Subcutaneous abdominal adipose tissue (tissue), 5 donors: ENCODE results near the gene PYGO2.

Experiments
- H3K27ac ChIP-seq: one replicate; pipeline ENCODE4 v1.7.0; 2013; ENCODE audit warnings: low read depth, mild to moderate bottlenecking, inconsistent platforms, low read length, moderate library complexity
- H3K27me3 ChIP-seq, 5 donors: one replicate each; pipeline ENCODE4 v1.7.0; 2013; ENCODE audit warnings: low read length in 5 of 5, inconsistent platforms in 1 of 5; ENCODE audit not compliant: control insufficient read depth in 5 of 5, insufficient read depth in 4 of 5
- H3K36me3 ChIP-seq, 5 donors: one replicate each; pipeline ENCODE4 v1.7.0; 2013; ENCODE audit warnings: low read length in 5 of 5; ENCODE audit not compliant: control insufficient read depth in 5 of 5, insufficient read depth in 5 of 5
- H3K4me1 ChIP-seq, 5 donors: one replicate each; pipeline ENCODE4 v1.7.0; 2013; ENCODE audit warnings: low read length in 5 of 5, mild to moderate bottlenecking in 3 of 5, moderate library complexity in 1 of 5; ENCODE audit not compliant: control insufficient read depth in 5 of 5, insufficient read depth in 5 of 5
- H3K4me3 ChIP-seq, 5 donors: one replicate each; pipeline ENCODE4 v1.7.0; 2013; ENCODE audit warnings: low read length in 5 of 5, low read depth in 1 of 5
- H3K9ac ChIP-seq, 5 donors: one replicate each; pipeline ENCODE4 v1.7.0; 2013; ENCODE audit warnings: low read length in 5 of 5, mild to moderate bottlenecking in 4 of 5, moderate library complexity in 3 of 5
- H3K9me3 ChIP-seq, 5 donors: one replicate each; pipeline ENCODE4 v1.7.0; 2013; ENCODE audit warnings: low read length in 5 of 5; ENCODE audit not compliant: control insufficient read depth in 5 of 5
- donor health status: healthy.
- donor health status: healthy.
- donor health status: healthy.
- donor health status: healthy.
- donor health status: healthy.

PYGO2 gene

DNA sequence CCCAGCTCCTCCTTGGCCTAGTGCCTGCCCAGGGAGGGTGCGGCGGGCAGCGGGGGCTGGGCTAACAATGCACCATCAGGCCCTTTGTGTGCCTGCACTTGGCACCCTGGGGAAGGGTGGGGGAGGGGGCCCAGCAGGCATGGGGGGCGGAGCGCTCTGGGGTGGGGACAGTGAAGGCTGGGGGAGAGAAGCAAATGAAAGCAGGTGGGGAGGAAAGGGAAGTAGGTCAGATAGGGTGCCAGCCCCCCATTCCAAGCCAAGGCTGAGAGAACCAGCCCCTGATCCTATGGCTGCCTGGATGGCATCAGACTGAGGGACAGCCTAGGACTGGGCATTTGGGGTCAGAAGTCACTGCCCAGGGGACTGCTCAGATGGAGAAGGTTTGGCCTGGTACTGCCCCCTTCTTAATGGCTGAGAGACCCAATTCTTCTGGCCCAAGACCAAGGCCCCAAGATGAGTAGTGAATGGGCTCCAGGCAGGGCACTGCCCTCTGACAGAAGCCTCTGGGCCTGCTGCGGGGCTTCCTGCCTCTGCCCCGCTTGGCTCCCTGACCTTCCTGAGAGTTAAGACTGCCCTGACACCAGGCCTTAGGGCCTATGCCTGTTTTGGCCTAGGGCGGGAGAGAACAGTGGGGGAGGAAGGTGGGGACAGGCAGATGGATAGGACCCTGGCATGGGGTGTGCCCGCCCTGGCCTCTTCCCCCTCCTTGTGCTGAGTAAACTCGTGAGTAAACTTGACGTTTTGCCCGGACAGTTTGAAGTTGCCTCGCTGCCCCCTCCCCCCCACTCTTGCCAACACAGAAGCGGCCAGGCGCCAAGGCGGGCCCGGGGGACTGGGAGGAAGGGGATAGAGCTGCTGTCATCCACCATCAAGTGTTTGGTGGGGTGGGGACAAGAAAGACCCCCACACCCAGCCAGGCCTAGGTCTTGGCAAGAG is 43.8 kb upstream of the PYGO2 start:
- Histone ChIP-seq H3K9me3 (no peaks in the 10 kb centered on the region), H3K4me1 (peaks cover 5 to 83% (median 75%) of the 10 kb centered on the region in 5 donors), H3K4me3 (peak overlapping the region; percentile 22 to 99 (median 96)), H3K36me3 (no peaks in the 10 kb centered on the region), H3K27me3 (no peaks in the 10 kb centered on the region), H3K9ac (peak overlapping the region; percentile 82 to 97 (median 93)), H3K27ac (peak overlapping the region; percentile 97)

DNA sequence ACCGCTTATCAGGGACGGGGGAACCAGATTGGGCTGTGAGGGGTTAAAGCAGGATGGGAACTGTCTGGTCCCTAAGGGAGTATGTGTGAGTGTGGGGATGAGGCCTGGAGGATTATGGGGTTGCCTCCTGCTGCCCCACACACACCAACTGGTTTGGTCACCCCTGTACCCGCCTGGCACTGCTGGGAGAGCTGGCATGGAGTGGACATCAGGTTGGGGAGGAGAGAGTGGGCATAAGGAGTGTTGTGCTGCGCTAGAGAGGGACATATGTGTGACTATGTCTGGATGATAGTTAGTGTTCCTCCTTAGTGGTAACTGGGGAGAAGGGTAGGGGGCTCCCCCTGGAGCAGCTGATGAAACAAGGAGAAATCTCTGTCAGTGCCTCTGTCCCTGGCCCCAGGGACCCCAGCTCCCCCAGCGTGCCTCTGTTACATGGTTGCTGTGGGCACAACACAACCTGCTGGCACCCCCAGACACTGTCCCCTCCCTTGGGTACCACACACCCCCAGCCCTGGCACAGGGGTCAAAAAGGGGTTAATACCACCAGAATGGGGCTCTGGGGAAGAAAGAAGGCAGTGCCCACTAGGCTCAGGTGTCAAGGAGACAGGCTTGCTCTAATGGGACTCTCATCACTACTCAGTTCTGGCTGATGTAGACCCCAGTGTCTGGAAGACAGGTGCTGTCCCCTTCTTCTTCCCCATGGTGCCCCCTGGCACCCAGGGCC is 42.9 kb upstream of the PYGO2 start:
- Histone ChIP-seq H3K9ac (peak overlapping the region; percentile 82 to 97 (median 93)), H3K4me1 (peaks cover 5 to 83% (median 75%) of the 10 kb centered on the region in 5 donors), H3K4me3 (peak overlapping the region; percentile 88 to 99 (median 97)), H3K27me3 (no peaks in the 10 kb centered on the region), H3K9me3 (no peaks in the 10 kb centered on the region), H3K36me3 (no peaks in the 10 kb centered on the region), H3K27ac (peak overlapping the region; percentile 97)

DNA sequence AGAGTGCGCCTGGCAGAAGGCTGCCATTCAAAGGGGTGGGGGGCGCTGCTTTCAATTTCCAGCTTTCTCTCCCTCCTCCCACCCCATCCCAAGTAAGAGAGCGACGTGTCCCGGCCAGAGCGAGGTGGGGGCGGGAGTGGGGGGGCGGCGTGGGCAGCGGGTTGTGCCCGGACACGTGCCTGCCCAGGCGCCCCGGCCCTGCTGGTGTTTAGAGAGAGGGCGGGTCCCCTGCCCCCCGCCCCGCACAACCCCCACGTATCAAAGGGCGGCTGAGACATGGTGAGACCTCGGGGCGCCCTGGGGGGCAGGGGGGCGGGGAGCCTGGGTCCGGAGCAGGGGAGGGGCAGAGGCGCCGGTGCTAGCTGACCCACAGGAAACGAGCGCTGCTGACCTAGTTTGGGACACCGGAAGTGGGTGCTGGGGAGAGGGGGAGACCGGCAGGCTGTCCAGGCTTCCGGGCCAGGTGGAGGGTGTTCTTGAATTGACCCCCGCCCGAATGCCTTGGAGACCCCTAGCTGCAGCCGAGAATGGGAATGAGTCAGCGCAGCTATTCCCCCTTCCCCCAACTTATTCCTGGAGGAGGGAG is 42.3 kb upstream of the PYGO2 start:
- Histone ChIP-seq H3K4me1 (peaks cover 7 to 83% (median 75%) of the 10 kb centered on the region in 5 donors), H3K27me3 (no peaks in the 10 kb centered on the region), H3K27ac (peak overlapping the region; percentile 97), H3K9me3 (no peaks in the 10 kb centered on the region), H3K9ac (peak overlapping the region; percentile 89 to 97 (median 93)), H3K36me3 (no peaks in the 10 kb centered on the region), H3K4me3 (peak overlapping the region; percentile 96 to 99 (median 97))

DNA sequence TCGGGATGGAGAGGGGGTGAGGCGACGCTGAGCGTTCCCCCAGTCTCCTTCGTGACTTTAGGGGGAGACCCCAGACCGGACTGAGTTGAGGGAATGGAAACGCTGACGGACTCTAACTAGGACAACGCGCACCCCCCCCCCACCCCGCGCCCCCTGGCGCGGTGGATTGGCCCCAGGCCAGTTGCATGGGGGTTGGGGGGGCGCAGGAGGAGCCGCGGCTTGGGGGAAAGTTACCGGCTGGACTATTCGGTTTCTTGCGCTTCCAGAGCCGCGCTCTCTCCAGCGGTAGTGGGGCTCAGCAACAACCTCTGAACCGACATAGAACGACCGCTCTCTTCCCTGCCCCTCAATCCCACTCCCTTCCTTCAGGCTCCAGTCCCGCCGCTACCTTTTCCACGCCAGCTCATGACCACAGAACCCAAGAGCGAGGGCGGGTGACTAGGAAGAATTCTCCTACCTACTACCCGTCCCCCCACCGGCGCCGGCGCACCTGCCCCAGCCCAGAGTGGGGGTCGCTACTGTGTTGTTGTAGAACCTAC is 41.7 kb upstream of the PYGO2 start:
- Histone ChIP-seq H3K36me3 (no peaks in the 10 kb centered on the region), H3K9me3 (no peaks in the 10 kb centered on the region), H3K27me3 (no peaks in the 10 kb centered on the region), H3K27ac (peak overlapping the region; percentile 97), H3K9ac (peak overlapping the region; percentile 89 to 97 (median 93)), H3K4me3 (peak overlapping the region; percentile 96 to 99 (median 97)), H3K4me1 (peaks cover 7 to 81% (median 73%) of the 10 kb centered on the region in 5 donors)

DNA sequence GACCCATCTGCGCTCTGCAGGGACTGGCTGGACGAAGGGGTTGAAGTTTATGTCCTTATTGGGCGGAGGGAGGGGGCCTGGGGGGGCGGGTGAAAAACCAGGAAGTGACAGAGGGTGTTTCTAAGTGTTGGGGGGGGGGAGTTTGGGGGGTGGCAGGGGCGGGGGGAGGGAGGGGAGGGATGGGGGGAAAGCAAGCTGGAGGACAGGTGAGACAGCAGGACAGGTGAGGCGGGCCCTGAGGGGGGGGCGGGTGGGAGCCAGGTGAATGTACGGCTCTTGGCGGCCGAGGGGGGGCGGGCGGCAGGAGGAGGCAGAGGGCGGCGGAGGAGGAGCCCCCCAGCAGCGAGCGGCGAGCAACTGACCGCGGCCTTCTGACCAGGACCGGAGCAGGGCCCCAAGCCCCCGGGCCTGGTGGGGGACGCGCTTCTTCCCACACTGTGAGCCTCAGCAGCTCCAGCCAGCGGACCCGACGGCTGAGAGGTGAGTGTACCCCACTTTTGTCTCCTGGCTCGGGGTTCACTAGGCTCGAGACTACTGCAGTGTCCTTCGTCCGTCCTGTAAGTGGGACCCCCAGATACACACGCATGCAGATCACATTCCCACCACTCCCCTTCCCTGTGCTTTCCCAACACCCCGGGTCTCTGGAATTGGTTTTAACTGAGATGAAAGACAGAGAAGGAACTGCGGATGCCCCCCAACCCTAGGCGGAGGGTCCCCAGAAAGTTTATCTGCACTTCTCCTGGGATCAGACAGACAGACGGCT is 41.1 kb upstream of the PYGO2 start, which contains the start of gene ZBTB7B:
Gene ZBTB7B (plus strand): TSS at position 339 of the 763 bp plus-strand sequence. CDS start 11,859 bp downstream, outside the sequence.
- Histone ChIP-seq H3K27me3 (no peaks in the 10 kb centered on the region), H3K36me3 (no peaks in the 10 kb centered on the region), H3K9ac (peak within 1 kb of the TSS; percentile 89 to 97 (median 93)), H3K27ac (peak within 1 kb of the TSS; percentile 97), H3K4me1 (peaks cover 7 to 81% (median 67%) of the 10 kb centered on the region in 5 donors), H3K4me3 (peak within 1 kb of the TSS; percentile 96 to 99 (median 97)), H3K9me3 (no peaks in the 10 kb centered on the region)

DNA sequence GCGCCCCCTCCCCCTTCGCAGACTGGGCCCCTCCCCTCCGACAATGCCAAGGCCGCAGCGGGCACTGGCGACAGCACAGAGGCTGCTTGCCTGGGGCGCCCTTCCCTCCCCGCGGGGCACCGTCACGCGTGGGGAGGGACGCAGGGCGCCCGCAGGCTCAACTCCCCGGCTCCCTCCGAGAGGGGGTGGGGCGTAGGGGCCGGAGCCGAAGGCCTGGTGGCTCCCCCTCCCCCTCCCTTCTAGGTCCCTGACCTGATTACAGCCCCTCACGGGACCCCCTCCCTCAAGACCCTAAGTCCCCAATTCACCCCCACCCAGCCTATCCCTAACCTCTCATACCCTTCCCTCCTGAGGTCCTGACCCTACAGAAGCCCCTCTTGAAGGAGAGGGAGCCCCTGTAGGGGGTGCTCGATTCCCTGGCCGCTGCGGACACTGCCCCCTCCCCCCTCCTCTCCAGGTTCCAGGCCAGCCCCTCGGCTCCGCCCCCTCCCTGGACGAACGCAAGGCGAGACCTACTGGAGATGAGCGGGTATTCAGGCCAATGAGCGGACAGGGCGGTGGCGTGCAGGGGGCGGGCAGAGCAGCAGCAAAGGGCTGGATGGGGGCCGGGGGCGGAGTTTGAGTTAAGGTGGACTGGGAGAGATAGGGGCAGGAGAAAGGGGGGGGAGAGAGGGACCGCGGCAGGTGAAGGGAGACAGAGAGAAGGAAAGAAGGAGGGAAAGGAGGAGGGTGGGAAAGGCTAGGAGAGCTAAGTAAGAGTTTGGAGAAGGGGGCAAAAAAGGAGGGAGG is 40.3 kb upstream of the PYGO2 start:
- H3K27ac ChIP-seq = peak overlapping the region; percentile 97
- H3K36me3 ChIP-seq = no peaks in the 10 kb centered on the region
- peaks cover 6 to 79% (median 61%) of the 10 kb centered on the region in 5 donors for H3K4me1 ChIP-seq
- no peaks in the 10 kb centered on the region for H3K9me3 ChIP-seq
- peak overlapping the region; percentile 11 to 91 (median 82) for H3K9ac ChIP-seq
- no peaks in the 10 kb centered on the region for H3K27me3 ChIP-seq
- H3K4me3 ChIP-seq = peak overlapping the region; percentile 77 to 97 (median 81)

DNA sequence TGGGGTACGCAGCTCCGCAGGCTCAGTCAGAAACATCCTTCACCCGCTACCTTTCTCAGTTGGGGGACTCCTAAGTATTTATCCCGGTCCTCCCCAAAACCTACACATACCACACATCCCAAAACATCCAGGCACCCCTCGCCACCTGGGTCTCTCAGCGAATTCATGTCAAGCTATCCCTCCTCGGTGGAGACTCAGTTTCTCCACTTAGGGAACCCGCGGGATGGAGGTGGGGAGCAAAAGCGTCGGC is 39.8 kb upstream of the PYGO2 start:
- Histone ChIP-seq H3K4me3 (peak overlapping the region; percentile 77 to 97 (median 78)), H3K4me1 (peaks cover 5 to 74% (median 56%) of the 10 kb centered on the region in 5 donors)

DNA sequence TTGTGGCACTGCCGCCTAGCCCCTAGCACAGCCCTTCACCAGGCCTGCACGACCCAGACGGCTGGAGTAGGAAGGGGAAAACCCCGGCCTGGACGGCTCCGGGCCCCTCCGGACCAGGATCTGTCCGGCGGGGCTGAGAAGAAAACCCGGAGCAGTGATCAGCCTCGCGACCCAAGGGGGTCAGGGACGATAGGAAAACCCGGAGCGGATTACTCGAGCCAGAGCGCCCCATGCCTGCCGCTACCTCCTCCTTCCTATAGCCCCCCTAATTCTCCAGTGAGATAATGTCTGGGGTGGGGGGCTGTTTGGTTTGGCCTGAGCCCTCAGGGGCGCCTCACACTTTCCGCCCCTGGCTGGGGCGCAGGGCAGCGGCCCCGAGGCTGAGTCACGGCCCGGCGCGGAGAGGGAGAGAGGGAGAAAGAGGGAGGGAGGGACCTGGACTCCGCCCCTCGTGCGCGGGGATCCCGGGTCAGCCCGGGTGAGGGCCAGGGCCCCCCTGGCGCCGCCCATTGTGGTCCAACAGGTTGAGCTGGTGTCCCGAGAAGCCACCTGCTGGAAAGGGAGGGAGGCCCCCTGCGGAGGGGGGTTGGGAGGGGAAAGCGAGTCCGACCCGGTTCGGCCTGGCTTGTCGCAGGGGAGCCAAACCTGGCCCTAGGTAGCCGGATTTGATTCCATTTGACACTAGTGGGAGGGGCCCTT is 39.3 kb upstream of the PYGO2 start:
- H3K36me3 ChIP-seq = no peaks in the 10 kb centered on the region
- peaks cover 5 to 69% (median 53%) of the 10 kb centered on the region in 5 donors for H3K4me1 ChIP-seq
- no peaks in the 10 kb centered on the region for H3K27me3 ChIP-seq
- H3K9ac ChIP-seq = peak overlapping the region; percentile 11 to 91 (median 82)
- H3K9me3 ChIP-seq = no peaks in the 10 kb centered on the region
- H3K27ac ChIP-seq = peak overlapping the region; percentile 97
- peak overlapping the region; percentile 77 to 97 (median 78) for H3K4me3 ChIP-seq

More for the DNA sequence above, 39.8 kb upstream of the PYGO2 start:
- Histone ChIP-seq H3K36me3 (no peaks in the 10 kb centered on the region), H3K9ac (peak overlapping the region; percentile 11 to 91 (median 82)), H3K27ac (peak overlapping the region; percentile 97), H3K9me3 (no peaks in the 10 kb centered on the region), H3K27me3 (no peaks in the 10 kb centered on the region)
